Hepatocyte (in vitro differentiated cells): Measurements from ENCODE around the gene GMDS. TPM values are rescaled to one million over a fixed set of nuclear protein-coding genes. Genes with fewer than 3 reads are reported as not detected.
A peak's percentile ranks its signal among the peaks of the same experiment; 100 is the strongest.

Source experiments
- DNase-seq: peaks from one replicate; pipeline ENCODE4 v3.0.0-alpha.2; 2016; ENCODE audit warnings: low spot score
- H2AFZ ChIP-seq: fragments of 200-600 bp; sonication (generic); 2 replicates; pipeline ENCODE4 v1.6.0; 2016; ENCODE audit warnings: antibody characterized with exemption, mild to moderate bottlenecking
- H3K27ac ChIP-seq: fragments of 200-600 bp; sonication (generic); 2 replicates; pipeline ENCODE4 v1.5.1; 2016; ENCODE audit warnings: mild to moderate bottlenecking
- H3K27me3 ChIP-seq: fragments of 200-600 bp; sonication (generic); 2 replicates; pipeline ENCODE4 v1.6.1; 2016
- H3K36me3 ChIP-seq: fragments of 200-600 bp; sonication (generic); replicated peaks from 2 replicates; pipeline ENCODE4 v1.5.1; 2016; ENCODE audit warnings: low read depth; ENCODE audit not compliant: insufficient read depth
- H3K4me1 ChIP-seq: fragments of 200-600 bp; sonication (generic); 2 replicates; pipeline ENCODE4 v1.5.1; 2016; ENCODE audit warnings: mild to moderate bottlenecking, moderate library complexity; ENCODE audit not compliant: insufficient read depth
- H3K4me2 ChIP-seq: fragments of 200-600 bp; sonication (generic); 2 replicates; pipeline ENCODE4 v1.6.0; 2016
- H3K4me3 ChIP-seq: fragments of 200-600 bp; sonication (generic); 2 replicates; pipeline ENCODE4 v1.5.1; 2016; ENCODE audit warnings: mild to moderate bottlenecking
- H3K79me2 ChIP-seq: fragments of 200-600 bp; sonication (generic); 2 replicates; pipeline ENCODE4 v1.6.0; 2017; ENCODE audit warnings: mild to moderate bottlenecking
- H3K9me2 ChIP-seq: fragments of 200-600 bp; sonication (generic); replicated peaks from 2 replicates; pipeline ENCODE4 v1.6.0; 2017; ENCODE audit warnings: mild to moderate bottlenecking; ENCODE audit not compliant: insufficient read depth
- H3K9me3 ChIP-seq: fragments of 200-600 bp; sonication (generic); 2 replicates; pipeline ENCODE4 v1.5.1; 2016; ENCODE audit warnings: low read depth, mild to moderate bottlenecking
- H4K20me1 ChIP-seq: fragments of 200-600 bp; sonication (generic); 2 replicates; pipeline ENCODE4 v1.6.0; 2016; ENCODE audit warnings: mild to moderate bottlenecking; ENCODE audit not compliant: insufficient read depth, poor library complexity, severe bottlenecking
- EZH2 ChIP-seq: fragments of 200-600 bp; sonication (generic); IDR thresholded peaks from 2 replicates; pipeline ENCODE4 v1.6.1; 2016; ENCODE audit warnings: antibody characterized with exemption, mild to moderate bottlenecking, borderline replicate concordance
- EZH2phosphoT487 ChIP-seq: fragments of 200-600 bp; sonication (generic); IDR thresholded peaks from one replicate; pipeline ENCODE4 v1.6.1; 2018; ENCODE audit warnings: antibody characterized with exemption, mild to moderate bottlenecking, low read depth, moderate library complexity; ENCODE audit not compliant: unreplicated experiment, severe bottlenecking
- WGBS: methylation state at CpG from one replicate; pipeline ENCODE4 v1.1.6; 2016; ENCODE audit warnings: low lambda C conversion rate; ENCODE audit errors: missing lambda C conversion rate; 5-methylcytosine and 5-hydroxymethylcytosine counted together
- polyA plus RNA-seq: library from polyadenylated mRNA; unstranded; fragments of >200 nt; fragmentation: Nextera tagmentation; extraction: Ambion mirVana; gene quantifications from 2 replicates; pipeline ENCODE4 v1.2.1, GENCODE V29; 2016
- total RNA-seq: library from RNA; depleted of rRNA; stranded (reverse); fragments of >200 nt; gene quantifications from 2 replicates; pipeline ENCODE4 v1.2.3, GENCODE V29; 2014
- TF ChIP-seq, protein P1 (sequence below): fragments of 200-600 bp; sonication (generic); IDR thresholded peaks from 2 replicates; pipeline ENCODE4 v1.5.1; 2016; ENCODE audit warnings: antibody characterized with exemption, mild to moderate bottlenecking; ENCODE audit not compliant: poor library complexity

Gene GMDS
- total and polyA plus RNA-seq, 2 experiments from 2014 or later: 20.7 to 32.6 TPM

DNA sequence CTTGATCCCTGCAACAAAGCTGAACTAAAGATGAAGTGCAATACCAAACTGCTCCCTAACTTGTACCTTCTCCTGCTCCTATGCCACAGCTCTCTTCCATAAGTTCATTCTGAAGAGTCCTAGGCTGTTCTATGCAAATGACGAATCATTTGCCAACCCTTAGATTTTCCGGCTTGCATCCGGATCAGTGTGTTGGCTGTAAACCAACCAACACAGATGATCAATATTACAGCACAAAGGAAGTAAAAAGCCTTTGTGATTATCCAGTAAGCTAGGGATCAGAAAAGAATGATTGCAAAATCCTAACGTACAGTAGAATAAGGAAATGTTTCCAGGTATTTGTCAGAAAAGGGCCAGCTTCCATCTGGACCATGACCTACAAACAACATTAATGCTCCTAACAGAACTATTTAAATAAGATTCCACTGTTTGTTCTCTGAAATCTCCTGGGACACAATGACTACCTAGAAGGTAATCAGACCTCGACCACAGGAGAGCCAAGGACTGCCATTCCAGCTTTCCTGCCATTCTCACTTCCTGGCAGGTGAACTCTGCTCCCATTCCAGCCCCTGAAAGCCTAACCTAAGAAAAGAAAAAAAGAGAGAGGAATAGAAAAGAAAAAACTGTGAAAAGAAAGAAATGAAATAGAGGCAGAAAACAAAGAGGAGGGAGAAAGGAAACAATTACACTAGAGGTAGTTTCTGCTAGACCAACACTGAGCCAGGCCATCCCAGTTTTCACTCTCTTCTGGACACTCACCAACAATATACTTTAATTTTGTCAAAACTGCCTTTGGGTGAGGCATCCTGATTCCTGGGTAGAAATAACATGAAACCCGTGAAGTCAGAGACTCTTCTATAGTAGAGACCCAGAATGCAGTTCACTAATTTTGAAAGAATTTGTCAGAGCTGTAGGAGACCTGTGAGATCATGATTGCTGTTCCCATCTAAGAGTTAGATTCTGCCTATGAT is 19.7 kb downstream of the GMDS start:
- H3K4me3 ChIP-seq: no peak overlapping the region
- no peaks in the 10 kb centered on the region for H3K9me2 ChIP-seq
- H4K20me1 ChIP-seq: no peaks in the 10 kb centered on the region
- DNase-seq: peak; percentile 28
- H3K36me3 ChIP-seq: no peaks in the 10 kb centered on the region
- H3K27ac ChIP-seq: peak overlapping the region; percentile 71
- H3K79me2 ChIP-seq: peaks cover 24% of the 10 kb centered on the region
- TF ChIP-seq, protein P1, sequence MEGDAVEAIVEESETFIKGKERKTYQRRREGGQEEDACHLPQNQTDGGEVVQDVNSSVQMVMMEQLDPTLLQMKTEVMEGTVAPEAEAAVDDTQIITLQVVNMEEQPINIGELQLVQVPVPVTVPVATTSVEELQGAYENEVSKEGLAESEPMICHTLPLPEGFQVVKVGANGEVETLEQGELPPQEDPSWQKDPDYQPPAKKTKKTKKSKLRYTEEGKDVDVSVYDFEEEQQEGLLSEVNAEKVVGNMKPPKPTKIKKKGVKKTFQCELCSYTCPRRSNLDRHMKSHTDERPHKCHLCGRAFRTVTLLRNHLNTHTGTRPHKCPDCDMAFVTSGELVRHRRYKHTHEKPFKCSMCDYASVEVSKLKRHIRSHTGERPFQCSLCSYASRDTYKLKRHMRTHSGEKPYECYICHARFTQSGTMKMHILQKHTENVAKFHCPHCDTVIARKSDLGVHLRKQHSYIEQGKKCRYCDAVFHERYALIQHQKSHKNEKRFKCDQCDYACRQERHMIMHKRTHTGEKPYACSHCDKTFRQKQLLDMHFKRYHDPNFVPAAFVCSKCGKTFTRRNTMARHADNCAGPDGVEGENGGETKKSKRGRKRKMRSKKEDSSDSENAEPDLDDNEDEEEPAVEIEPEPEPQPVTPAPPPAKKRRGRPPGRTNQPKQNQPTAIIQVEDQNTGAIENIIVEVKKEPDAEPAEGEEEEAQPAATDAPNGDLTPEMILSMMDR: no peak
- no peak for TF ChIP-seq EZH2phosphoT487
- H3K9me3 ChIP-seq: no peaks in the 10 kb centered on the region
- 69% methylated on average over 6 of the region's 6 CpGs for WGBS
- H3K27me3 ChIP-seq: no peaks in the 10 kb centered on the region
- H2AFZ ChIP-seq: no peak overlapping the region
- peak overlapping the region; percentile 57 for H3K4me2 ChIP-seq
- H3K4me1 ChIP-seq: peaks cover 24% of the 10 kb centered on the region

DNA sequence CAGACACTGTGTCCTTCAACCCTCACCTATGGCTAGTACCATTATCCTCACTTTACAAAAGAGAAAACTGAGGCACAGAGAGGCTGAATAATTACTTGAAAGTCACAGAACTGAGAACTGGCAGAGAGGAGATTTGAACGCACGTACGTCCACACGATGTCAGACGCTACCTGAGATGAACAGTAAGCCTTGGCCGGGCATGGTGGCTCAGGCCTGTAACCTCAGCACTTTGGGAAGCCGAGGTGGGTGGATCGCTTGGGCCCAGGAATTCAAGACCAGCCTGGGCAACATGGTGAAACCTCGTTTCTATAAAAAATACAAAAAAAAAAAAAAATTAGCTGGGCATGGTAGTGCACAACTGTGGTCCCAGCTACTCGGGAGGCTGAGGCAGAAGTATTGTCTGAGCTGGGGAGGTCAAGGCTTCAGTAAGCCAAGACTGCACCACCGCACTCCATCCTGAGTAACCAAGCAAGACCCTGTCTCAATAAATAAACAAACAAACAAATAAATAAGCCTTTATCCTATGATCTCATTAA is 20.5 kb downstream of the GMDS start:
- no peaks in the 10 kb centered on the region for H3K27me3 ChIP-seq
- no peaks in the 10 kb centered on the region for H4K20me1 ChIP-seq
- H3K27ac ChIP-seq: peak overlapping the region; percentile 71
- H3K4me1 ChIP-seq: peaks cover 24% of the 10 kb centered on the region
- H3K36me3 ChIP-seq: no peaks in the 10 kb centered on the region
- no peak overlapping the region for H2AFZ ChIP-seq
- H3K9me2 ChIP-seq: no peaks in the 10 kb centered on the region
- no peak for DNase-seq
- H3K4me2 ChIP-seq: peak overlapping the region; percentile 57
- no peak for TF ChIP-seq EZH2
- no peak for TF ChIP-seq EZH2phosphoT487
- TF ChIP-seq, protein P1: no peak
- 93% methylated on average over 11 of the region's 11 CpGs for WGBS
- H3K79me2 ChIP-seq: peaks cover 21% of the 10 kb centered on the region
- H3K9me3 ChIP-seq: no peaks in the 10 kb centered on the region
- no peak overlapping the region for H3K4me3 ChIP-seq

DNA sequence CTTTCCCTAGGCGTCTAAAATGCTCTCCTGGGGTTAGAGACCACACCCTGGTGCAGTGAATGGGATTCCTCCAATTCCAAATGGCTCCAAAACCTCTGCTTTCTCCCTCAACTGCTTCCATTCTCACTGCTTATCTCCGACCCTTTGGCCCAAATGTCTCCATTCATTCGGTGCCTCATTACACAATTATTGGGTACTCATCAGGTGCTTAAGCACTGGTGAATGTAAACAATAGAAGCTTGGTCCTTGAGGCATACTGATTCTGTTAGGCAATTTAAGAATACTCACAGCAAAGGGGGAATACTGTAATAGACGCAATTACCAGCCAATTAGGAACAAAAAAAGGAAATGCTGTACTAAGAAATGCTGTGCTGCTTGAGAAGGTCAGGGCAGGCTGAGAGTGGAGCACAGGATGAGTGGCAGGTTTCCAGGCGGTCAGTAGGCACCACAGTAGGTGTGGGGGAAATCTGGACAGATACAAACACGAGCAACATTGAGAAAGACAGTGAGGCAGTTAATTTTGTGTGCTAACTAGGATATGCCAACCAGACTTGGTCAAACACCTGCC is 23.0 kb downstream of the GMDS start:
- Histone ChIP-seq H3K9me2 (no peaks in the 10 kb centered on the region), H3K9me3 (no peaks in the 10 kb centered on the region), H3K4me1 (peaks cover 24% of the 10 kb centered on the region), H4K20me1 (no peaks in the 10 kb centered on the region), H2AFZ (no peak overlapping the region), H3K4me3 (no peak overlapping the region), H3K79me2 (peaks cover 12% of the 10 kb centered on the region), H3K4me2 (peak overlapping the region; percentile 65), H3K36me3 (no peaks in the 10 kb centered on the region), H3K27ac (no peak overlapping the region), H3K27me3 (no peaks in the 10 kb centered on the region)
- no peak for DNase-seq
- TF ChIP-seq EZH2 (no peak), EZH2phosphoT487 (no peak)
- TF ChIP-seq, protein P1: no peak
- 62% methylated on average over 6 of the region's 6 CpGs for WGBS
